HG03196 (cell line): ENCODE measurements around the gene MAD2L1.

ENCODE experiments used
- ATAC-seq: cut with Tn5 transposase; IDR thresholded peaks from one replicate; pipeline ENCODE4 v1.9.1; 2021; ENCODE audit not compliant: unreplicated experiment

The MAD2L1 gene

GRCh38 chr4:120059036-120059435, 7.6 kb downstream of the MAD2L1 start:
- ATAC-seq = no peak

GRCh38 chr4:120057416-120057815, 9.2 kb downstream of the MAD2L1 start:
- no peak for ATAC-seq

DNA sequence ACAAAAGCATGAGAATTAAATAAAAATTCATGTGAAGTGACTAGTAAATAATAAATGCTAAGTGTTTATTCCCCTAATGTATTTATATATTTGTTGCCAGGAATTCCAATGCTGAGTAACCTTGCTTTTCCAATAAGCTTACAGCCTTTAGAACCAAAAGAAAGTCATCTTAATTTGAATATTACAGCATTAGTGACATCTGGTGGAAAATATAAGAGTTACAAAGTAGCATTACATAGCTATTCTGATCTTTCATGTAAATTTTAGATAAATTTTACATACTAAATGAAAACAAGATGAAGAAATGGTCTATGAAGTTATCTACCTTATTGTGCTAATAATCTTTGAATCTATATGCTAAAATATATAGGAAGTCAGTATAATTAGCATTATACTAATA, 10.4 kb downstream of the MAD2L1 start:
- ATAC-seq = no peak

DNA sequence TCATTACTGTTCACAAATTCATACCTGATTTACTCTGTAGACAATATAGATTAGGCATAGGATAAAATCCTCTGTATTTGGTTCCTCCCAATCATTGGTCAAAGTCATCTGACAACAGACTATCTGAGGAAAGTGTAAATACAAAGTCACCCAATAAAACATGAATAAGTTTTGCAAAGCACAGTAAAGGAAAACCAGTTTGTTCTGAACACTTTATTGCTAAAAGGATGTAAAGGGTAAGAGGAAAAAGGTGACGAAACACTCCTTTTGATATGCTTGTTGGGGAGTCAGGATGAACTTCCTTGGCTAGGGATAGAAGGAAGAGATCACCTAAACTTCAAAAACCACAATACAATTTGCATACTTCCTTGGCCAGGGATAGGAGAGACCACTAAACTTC, 10.9 kb downstream of the MAD2L1 start:
- ATAC-seq = no peak

DNA sequence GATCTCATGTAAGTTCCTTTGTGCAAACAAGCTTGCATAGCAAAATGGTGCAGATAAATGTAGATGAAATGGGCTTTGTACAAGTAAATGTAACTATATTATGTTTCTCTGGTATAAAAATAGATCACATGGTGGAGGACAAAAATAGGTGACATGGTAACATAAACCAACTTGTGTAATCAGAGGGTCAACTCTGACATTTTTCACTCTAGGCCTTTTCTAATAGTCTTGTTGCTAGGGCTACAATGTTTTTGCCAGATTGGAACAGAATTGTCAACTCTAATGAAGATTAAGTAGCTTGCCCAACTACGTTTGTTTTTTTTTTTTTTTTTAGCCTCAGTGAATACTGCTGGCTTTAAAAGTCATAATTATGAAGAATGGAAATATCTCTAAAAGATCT, 11.5 kb downstream of the MAD2L1 start:
- ATAC-seq = no peak

DNA sequence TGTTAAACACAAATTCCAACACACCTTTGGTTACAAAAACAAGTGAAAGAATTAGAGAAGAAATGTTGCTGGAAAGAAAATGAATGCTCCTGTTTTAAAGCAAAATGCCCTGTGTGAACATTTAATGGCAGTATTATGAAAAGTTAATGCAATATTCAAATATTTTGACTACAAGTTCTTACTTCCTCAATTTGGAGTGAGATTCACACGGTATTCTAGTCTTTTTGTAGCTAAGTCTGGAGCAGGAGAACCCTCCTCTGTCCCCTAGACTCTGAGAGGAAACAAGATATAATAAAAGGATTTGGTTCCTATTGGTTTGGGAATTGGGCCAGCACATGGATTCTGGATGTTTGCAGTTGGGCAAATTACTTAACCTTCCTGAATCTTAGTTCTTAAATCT, 12.7 kb downstream of the MAD2L1 start:
- ATAC-seq = no peak

DNA sequence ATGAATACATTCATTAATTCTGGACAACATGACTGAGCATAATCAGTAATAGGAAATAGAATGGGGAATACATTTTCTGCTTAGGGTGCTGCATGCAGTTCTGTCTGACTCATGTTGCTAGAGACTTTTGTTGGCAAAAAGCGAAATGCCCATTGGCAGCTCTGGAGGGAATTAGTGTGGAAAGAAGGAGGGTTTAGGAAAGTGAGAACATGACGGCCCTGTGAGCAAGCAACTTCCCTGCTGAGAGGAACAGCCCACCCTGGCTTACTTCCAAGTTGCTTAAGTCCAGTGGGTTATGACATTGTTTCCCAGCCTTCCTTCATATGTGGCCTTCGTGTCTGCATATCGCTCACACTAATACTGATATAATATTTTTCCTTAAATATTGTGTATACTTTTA, 13.8 kb downstream of the MAD2L1 start:
- ATAC-seq = no peak

- no peak for ATAC-seq
Measured at GRCh38 chr4:120051253-120051652, 15.4 kb downstream of the MAD2L1 start.

DNA sequence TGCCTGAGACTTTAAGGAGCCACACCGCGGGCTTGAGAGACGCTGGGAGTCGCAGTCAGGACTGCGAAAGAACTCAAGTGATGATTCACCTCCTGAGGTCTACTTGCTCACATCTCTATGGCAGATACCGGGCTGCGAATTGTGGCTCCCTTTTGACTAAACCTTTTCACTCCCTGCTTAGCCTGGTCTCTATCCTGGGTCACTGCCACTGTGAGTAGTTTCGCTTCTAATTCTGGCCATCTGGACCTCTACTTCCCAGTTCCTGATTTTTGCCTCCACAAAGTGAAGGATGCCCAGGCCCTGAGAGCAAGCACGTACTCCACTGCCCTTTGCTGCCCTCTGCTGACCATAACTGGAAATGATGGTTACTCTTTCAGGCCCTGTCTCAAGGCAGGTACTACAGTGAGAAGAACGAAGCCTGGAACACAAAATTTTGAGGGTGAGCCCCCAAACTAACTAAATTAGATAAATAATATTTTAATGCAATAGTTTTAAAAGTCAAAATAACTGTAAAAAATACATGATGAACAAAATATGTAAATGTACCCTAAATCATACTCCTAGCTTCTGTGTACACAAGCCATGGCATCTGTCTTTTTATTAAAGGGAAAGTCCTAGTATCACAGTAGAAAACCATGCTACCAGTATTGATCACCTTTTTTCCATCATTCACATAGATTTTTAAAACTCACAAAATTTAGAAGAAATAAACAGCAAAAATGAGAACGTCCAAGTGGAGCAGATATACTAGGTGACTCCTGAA, 16.7 kb downstream of the MAD2L1 start:
- ATAC-seq = peak; percentile 93

GRCh38 chr4:120043828-120044227, 22.8 kb downstream of the MAD2L1 start:
- ATAC-seq = no peak

DNA sequence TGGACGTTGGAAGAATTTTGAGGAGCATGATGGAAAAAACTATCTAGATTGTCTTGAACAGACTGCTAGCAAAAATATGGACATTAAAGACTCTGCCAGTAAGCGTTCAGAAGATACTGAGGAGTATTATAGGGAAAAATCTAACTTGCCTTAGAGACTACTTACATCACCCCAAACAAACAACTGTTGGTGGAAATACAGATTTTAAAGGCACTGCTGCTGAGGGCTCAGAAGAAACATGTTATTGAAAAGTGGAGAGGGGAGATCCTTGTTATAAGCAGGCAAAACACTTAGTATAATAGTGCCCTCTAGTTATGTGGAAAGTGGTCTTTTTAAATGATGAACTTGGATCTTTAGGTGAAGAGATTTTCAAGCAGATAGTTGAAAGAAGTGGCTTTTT, 29.2 kb downstream of the MAD2L1 start:
- ATAC-seq = no peak

GRCh38 chr4:120034913-120035312, 31.7 kb downstream of the MAD2L1 start:
- no peak for ATAC-seq

DNA sequence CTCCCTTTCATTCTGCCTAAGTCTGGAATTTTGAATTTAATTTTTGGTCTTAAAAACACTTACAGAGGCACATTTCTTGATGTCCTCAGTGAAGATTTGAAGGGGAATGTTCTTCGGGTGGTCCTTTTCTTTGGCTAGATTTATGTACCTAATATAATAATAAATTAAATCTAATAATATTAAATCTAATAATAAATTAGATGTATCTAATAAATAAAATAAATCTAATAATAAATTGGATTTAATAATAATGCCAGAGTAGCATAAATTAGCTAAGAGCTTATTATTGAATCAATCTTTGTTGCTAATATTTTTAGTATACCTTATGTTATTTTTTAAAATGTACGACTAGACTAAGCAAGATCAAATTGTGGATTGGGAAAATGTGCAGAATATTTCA, 39.8 kb downstream of the MAD2L1 start:
- ATAC-seq = no peak

GRCh38 chr4:120025516-120025915, 41.1 kb downstream of the MAD2L1 start:
- no peak for ATAC-seq

GRCh38 chr4:120018786-120019185, 47.9 kb downstream of the MAD2L1 start:
- ATAC-seq = no peak

- no peak for ATAC-seq
Measured at GRCh38 chr4:120017939-120018692, 48.5 kb downstream of the MAD2L1 start.

DNA sequence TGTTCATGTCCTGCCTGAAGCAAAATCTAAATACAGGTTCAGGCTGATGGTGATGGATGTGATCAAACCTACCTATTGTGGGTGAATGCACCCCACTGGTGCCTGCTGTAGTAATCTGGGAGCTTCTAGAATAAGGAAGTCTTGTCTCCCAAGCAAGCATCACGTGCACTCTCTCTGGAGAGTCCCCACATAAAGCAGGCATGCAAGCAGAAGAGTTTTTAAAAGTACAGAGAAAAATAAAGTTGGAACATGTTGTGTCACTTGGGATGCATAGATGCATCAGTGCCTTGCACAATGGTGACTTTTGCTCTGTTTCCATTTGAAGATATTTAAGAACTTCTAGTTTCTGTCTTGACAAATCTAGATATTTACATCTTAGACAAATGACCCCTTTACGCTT, 54.9 kb downstream of the MAD2L1 start:
- no peak for ATAC-seq

GRCh38 chr4:120010646-120011045, 56.0 kb downstream of the MAD2L1 start:
- ATAC-seq = no peak

- ATAC-seq = no peak
Measured at GRCh38 chr4:120009731-120010130, 56.9 kb downstream of the MAD2L1 start.

- no peak for ATAC-seq
Measured at GRCh38 chr4:120008957-120009356, 57.7 kb downstream of the MAD2L1 start.

DNA sequence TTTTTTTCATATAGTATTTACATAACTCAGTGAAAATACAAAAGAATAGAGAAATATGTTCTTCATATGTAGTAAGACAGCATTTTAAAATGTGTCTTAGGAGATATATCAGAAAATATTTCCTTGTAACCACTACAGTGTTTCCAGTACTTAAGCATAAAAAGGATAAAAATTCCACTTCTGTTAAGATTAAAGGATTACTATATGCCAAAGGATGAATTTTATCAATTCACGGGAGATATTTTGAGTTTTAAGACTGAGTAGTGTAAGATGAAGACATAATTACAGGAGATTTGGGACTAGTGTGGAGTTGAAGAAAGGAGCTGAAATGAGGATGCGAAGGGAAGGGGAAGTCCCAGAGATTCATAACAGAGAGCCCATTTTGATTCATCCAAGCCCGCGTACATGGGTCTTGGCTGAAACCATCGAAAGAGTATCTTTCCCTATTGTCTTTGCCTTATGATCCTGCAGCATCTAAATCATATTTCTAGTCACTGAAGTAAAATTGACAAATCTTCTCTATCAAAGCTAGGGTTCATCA, 58.7 kb downstream of the MAD2L1 start:
- no peak for ATAC-seq

DNA sequence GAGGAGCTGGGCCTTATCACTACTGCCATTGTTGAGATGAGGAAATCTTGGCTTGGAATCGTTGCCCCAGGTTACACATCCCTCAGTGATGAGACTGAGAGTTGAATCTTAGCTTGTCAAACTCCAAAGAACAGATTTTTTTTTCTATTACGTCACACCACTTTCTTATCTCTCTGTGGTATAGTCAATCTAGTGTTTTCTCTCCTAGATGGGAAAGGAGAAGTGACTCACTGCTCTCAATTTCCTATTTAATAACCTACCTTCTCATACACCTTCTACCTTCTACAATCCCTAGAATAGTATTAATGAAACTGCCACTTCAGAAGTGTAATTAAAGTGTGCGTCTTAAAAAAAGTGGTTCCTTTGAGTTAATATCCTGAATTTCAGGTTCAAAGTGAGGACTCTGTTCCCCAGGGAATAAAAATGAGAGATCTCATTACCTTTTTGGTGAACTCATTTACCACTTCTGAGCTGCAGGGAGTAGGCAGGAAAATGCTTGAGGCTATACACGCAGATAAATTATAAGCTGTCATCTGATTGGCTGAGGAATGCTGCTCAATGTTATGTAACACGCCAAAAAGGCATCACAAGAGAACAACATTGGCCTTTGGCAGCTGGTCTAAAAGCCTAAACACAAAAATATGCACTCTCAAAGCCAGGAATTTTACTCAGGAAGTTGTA, 59.3 kb downstream of the MAD2L1 start:
- ATAC-seq = no peak
